Epithelial cell of esophagus (primary cell): Measurements from ENCODE around the gene AFAP1L2.

ENCODE experiments used
- DNase-seq: peaks from one replicate; pipeline ENCODE4 v3.0.0; 2010; ENCODE audit warnings: low read depth
- H3K4me3 ChIP-seq: 2 replicates; pipeline ENCODE4 v1.5.1; 2011; ENCODE audit warnings: mild to moderate bottlenecking, low read length, control low read depth
- CTCF ChIP-seq: IDR thresholded peaks from 2 replicates; pipeline ENCODE4 v1.5.1; 2011; ENCODE audit warnings: low read depth, mild to moderate bottlenecking, low read length, control low read depth, inconsistent platforms; ENCODE audit not compliant: insufficient read depth; ENCODE audit errors: missing control alignments

Gene AFAP1L2

GRCh38 chr10:114347241-114347640 is 57.1 kb downstream of the AFAP1L2 start:
- no peak overlapping the region for H3K4me3 ChIP-seq
- TF ChIP-seq CTCF: no peak
- DNase-seq: no peak

GRCh38 chr10:114346176-114347031 is 57.9 kb downstream of the AFAP1L2 start:
- no peak for DNase-seq
- no peak for TF ChIP-seq CTCF
- H3K4me3 ChIP-seq: no peak overlapping the region

- no peak for TF ChIP-seq CTCF
- H3K4me3 ChIP-seq: no peak overlapping the region
- no peak for DNase-seq
Measured at GRCh38 chr10:114345701-114346100, 58.6 kb downstream of the AFAP1L2 start.

- DNase-seq: no peak
- TF ChIP-seq CTCF: no peak
- H3K4me3 ChIP-seq: no peak overlapping the region
Measured at GRCh38 chr10:114343623-114344505, 60.4 kb downstream of the AFAP1L2 start.

GRCh38 chr10:114342976-114343375 is 61.3 kb downstream of the AFAP1L2 start:
- no peak overlapping the region for H3K4me3 ChIP-seq
- TF ChIP-seq CTCF: no peak
- DNase-seq: no peak

- no peak for TF ChIP-seq CTCF
- DNase-seq: no peak
- H3K4me3 ChIP-seq: no peak overlapping the region
Measured at GRCh38 chr10:114340816-114341215, 63.5 kb downstream of the AFAP1L2 start.
